IPS-15b (cell line): ENCODE measurements around the gene TBC1D2B.
"Not testable (repeated sequence)": the region's sequence is repeated elsewhere in the genome, so short reads cannot be mapped to it uniquely, and the experiment has no call there.

ENCODE experiments used
- H3K27me3 ChIP-seq: one replicate; pipeline ENCODE4 v1.6.1; 2013; ENCODE audit warnings: low read length; ENCODE audit not compliant: control insufficient read depth, insufficient read depth
- H3K36me3 ChIP-seq: one replicate; pipeline ENCODE4 v1.6.1; 2013; ENCODE audit warnings: low read length; ENCODE audit not compliant: control insufficient read depth, insufficient read depth
- H3K4me1 ChIP-seq: one replicate; pipeline ENCODE4 v1.6.1; 2013; ENCODE audit warnings: mild to moderate bottlenecking, low read length; ENCODE audit not compliant: control insufficient read depth, insufficient read depth
- H3K4me3 ChIP-seq: one replicate; pipeline ENCODE4 v1.5.1; 2013; ENCODE audit warnings: low read depth, low read length
- H3K9ac ChIP-seq: one replicate; pipeline ENCODE4 v1.6.1; 2013; ENCODE audit warnings: low read depth, mild to moderate bottlenecking, low read length
- H3K9me3 ChIP-seq: one replicate; pipeline ENCODE4 v1.6.1; 2013; ENCODE audit warnings: mild to moderate bottlenecking, low read length; ENCODE audit not compliant: control insufficient read depth, insufficient read depth

Gene TBC1D2B

DNA sequence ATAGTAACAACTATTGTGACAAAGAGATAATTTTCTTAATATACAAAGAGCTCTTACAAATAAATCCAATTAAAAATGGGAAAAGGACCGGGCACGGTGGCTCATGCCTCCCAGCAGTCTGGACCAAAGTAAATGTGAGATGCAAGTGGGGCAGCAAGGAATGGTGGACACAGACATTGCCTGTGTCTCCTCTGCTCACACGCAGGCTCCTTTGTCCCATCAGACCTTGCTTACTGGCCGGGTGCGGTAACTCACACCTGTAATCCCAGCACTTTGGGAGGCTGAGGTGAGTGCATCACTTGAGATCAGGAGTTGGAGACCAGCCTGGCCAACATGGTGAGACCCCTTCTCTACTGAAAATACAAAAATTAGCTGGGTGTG lies 110.3 kb downstream of the TBC1D2B start:
- not testable (repeated sequence) for H3K27me3 ChIP-seq, H3K9ac ChIP-seq, H3K9me3 ChIP-seq, H3K4me1 ChIP-seq, H3K4me3 ChIP-seq, H3K36me3 ChIP-seq

GRCh38 chr15:77966540-77967234 lies 110.8 kb downstream of the TBC1D2B start:
- Histone ChIP-seq H3K4me3 (no peak overlapping the region), H3K27me3 (no peaks in the 10 kb centered on the region), H3K9me3 (no peaks in the 10 kb centered on the region), H3K9ac (no peak overlapping the region), H3K36me3 (no peaks in the 10 kb centered on the region), H3K4me1 (no peaks in the 10 kb centered on the region)

DNA sequence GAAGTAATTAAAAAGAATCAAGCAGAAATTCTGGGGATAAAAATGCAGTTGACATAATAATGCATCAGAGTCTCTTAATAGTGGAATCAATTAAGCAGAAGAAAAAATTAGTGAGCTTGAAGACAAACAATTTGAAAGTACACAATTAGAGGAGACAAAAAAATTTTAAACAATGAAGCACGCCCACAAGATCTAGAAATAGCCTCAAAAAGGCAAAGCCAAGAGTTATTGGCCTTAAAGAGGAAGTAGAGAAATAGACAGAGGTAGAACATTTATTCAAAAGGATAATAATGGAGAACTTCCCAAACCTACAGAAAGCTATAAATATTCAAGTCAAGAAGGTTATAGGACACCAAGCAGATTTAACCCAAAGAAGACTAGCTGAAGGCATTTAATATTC lies 113.3 kb downstream of the TBC1D2B start:
- Histone ChIP-seq H3K27me3 (no peaks in the 10 kb centered on the region), H3K4me1 (peaks cover 4% of the 10 kb centered on the region), H3K9ac (no peak overlapping the region), H3K9me3 (no peaks in the 10 kb centered on the region), H3K4me3 (no peak overlapping the region), H3K36me3 (no peaks in the 10 kb centered on the region)

GRCh38 chr15:77959432-77959879 lies 118.1 kb downstream of the TBC1D2B start:
- Histone ChIP-seq H3K9ac (no peak overlapping the region), H3K36me3 (no peaks in the 10 kb centered on the region), H3K4me1 (peaks cover 4% of the 10 kb centered on the region), H3K4me3 (no peak overlapping the region), H3K27me3 (peaks cover 6% of the 10 kb centered on the region), H3K9me3 (no peaks in the 10 kb centered on the region)

GRCh38 chr15:77958716-77959431 lies 118.6 kb downstream of the TBC1D2B start:
- H3K36me3 ChIP-seq, H3K9ac ChIP-seq, H3K4me3 ChIP-seq, H3K27me3 ChIP-seq, H3K4me1 ChIP-seq, H3K9me3 ChIP-seq: not testable (repeated sequence)

DNA sequence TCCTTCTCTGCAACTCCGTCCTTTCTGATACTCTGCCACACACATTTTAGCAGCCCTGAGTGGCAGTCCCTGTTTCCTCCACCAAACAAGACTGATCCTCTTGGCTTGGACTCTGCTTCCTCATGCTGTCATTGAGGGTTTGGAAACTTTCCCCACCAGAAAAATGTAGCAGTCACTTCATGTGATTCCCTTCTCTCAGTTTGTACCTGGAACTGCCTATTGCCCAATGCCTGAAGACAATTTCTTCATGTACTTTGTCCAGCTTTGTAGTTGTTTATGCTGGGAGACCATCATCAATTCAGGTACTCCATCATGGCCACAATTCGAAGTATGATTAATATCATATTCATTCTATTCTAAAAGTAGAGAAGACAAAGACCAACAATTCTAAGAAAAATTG lies 119.5 kb downstream of the TBC1D2B start:
- not testable (repeated sequence) for H3K9me3 ChIP-seq, H3K27me3 ChIP-seq, H3K4me3 ChIP-seq, H3K9ac ChIP-seq, H3K36me3 ChIP-seq, H3K4me1 ChIP-seq

GRCh38 chr15:77953926-77954325 lies 123.6 kb downstream of the TBC1D2B start:
- not testable (repeated sequence) for H3K36me3 ChIP-seq, H3K9me3 ChIP-seq, H3K27me3 ChIP-seq, H3K4me3 ChIP-seq, H3K9ac ChIP-seq, H3K4me1 ChIP-seq

GRCh38 chr15:77952928-77953446 lies 124.5 kb downstream of the TBC1D2B start:
- not testable (repeated sequence) for H3K4me1 ChIP-seq, H3K9ac ChIP-seq, H3K4me3 ChIP-seq, H3K9me3 ChIP-seq, H3K27me3 ChIP-seq, H3K36me3 ChIP-seq

GRCh38 chr15:77951105-77951786 lies 126.3 kb downstream of the TBC1D2B start:
- not testable (repeated sequence) for H3K9me3 ChIP-seq, H3K4me3 ChIP-seq, H3K27me3 ChIP-seq, H3K36me3 ChIP-seq, H3K9ac ChIP-seq, H3K4me1 ChIP-seq

DNA sequence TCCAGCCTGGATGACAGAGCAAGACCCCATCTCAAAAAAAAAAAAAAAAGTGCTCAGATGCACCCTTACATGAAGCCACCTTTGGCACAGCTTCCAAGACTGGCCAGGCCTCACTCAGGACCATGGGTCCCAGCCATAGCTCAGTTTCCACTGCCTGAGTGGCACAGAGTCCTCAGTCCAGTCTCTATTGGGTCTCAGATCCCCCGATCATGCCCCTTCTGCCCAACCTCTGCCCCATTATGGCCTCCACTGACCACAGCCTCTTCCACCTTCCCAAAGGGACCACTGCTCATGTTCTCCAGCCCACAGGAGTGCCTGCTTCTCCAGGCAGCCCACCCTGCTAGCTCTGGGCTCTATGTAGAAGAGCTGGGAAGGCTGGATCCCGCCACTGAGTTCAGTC lies 127.0 kb downstream of the TBC1D2B start:
- H3K4me3 ChIP-seq, H3K9ac ChIP-seq, H3K36me3 ChIP-seq, H3K9me3 ChIP-seq, H3K4me1 ChIP-seq, H3K27me3 ChIP-seq: not testable (repeated sequence)

- Histone ChIP-seq H3K4me3 (no peak overlapping the region), H3K9me3 (no peaks in the 10 kb centered on the region), H3K36me3 (no peaks in the 10 kb centered on the region), H3K27me3 (peaks cover 5% of the 10 kb centered on the region), H3K4me1 (no peaks in the 10 kb centered on the region), H3K9ac (no peak overlapping the region)
Measured at GRCh38 chr15:77945566-77945965, 131.9 kb downstream of the TBC1D2B start.
